Measurements from ENCODE around the gene TMTC1. TPM values are rescaled to one million over a fixed set of nuclear protein-coding genes. Genes with fewer than 3 reads are reported as not detected.

The TMTC1 gene
- total RNA-seq, 1 experiment from 2014 or later, result 4.8 TPM

GRCh38 chr12:29662734-29663323 is 120.9 kb downstream of the TMTC1 start:
- Histone ChIP-seq H3K79me2 (ENCODE audit: low read depth) (no peaks in the 10 kb centered on the region), H3K27me3 (ENCODE audit: insufficient read depth, low read depth) (no peaks in the 10 kb centered on the region), H3K4me1 (replicated peaks; ENCODE audit: insufficient read depth) (no peaks in the 10 kb centered on the region), H2AFZ (no peak overlapping the region), H3K4me3 (no peak overlapping the region), H3K4me2 (no peak overlapping the region), H3K27ac (no peak overlapping the region), H4K20me1 (ENCODE audit: insufficient read depth) (no peaks in the 10 kb centered on the region), H3F3A (ENCODE audit: insufficient read depth, low read depth) (no peaks in the 10 kb centered on the region), H3K9me2 (ENCODE audit: insufficient read depth) (no peaks in the 10 kb centered on the region), H3K9me3 (ENCODE audit: insufficient read depth, low read depth) (no peaks in the 10 kb centered on the region), H3K36me3 (ENCODE audit: low read depth) (no peaks in the 10 kb centered on the region)
- ChIA-PET CTCF (no interaction called here), POLR2A (ENCODE audit: unreplicated experiment) (no interaction called here)
- intact Hi-C loops (cut with micrococcal nuclease; ENCODE audit: unreplicated experiment), result no loop called here
- no peak for DNase-seq
- TF ChIP-seq CTCF (conservative IDR thresholded peaks at IDR 0.05) (no peak), EZH2 (IDR thresholded peaks at IDR 0.05; ENCODE audit: low read depth) (no peak)
- BruUV-seq (replicated peaks), result no TSS peak

GRCh38 chr12:29660847-29661246 is 122.9 kb downstream of the TMTC1 start:
- Histone ChIP-seq H3K9me2 (ENCODE audit: insufficient read depth) (no peaks in the 10 kb centered on the region), H3K27me3 (ENCODE audit: insufficient read depth, low read depth) (no peaks in the 10 kb centered on the region), H3K27ac (no peak overlapping the region), H3K4me3 (no peak overlapping the region), H3K4me2 (no peak overlapping the region), H3K4me1 (replicated peaks; ENCODE audit: insufficient read depth) (no peaks in the 10 kb centered on the region), H3F3A (ENCODE audit: insufficient read depth, low read depth) (no peaks in the 10 kb centered on the region), H3K9me3 (ENCODE audit: insufficient read depth, low read depth) (no peaks in the 10 kb centered on the region), H4K20me1 (ENCODE audit: insufficient read depth) (no peaks in the 10 kb centered on the region), H3K36me3 (ENCODE audit: low read depth) (no peaks in the 10 kb centered on the region), H3K79me2 (ENCODE audit: low read depth) (no peaks in the 10 kb centered on the region), H2AFZ (no peak overlapping the region)
- DNase-seq, result no peak
- ChIA-PET POLR2A (ENCODE audit: unreplicated experiment) (interaction anchor here (0.6 kb wide), 1 partner anchor 122 kb away, joined by 4 read pairs; no protein-coding TSS in a partner anchor), CTCF (no interaction called here)
- intact Hi-C loops (cut with micrococcal nuclease; ENCODE audit: unreplicated experiment), result no loop called here
- TF ChIP-seq CTCF (conservative IDR thresholded peaks at IDR 0.05), result no peak
- no TSS peak for BruUV-seq (replicated peaks)

DNA sequence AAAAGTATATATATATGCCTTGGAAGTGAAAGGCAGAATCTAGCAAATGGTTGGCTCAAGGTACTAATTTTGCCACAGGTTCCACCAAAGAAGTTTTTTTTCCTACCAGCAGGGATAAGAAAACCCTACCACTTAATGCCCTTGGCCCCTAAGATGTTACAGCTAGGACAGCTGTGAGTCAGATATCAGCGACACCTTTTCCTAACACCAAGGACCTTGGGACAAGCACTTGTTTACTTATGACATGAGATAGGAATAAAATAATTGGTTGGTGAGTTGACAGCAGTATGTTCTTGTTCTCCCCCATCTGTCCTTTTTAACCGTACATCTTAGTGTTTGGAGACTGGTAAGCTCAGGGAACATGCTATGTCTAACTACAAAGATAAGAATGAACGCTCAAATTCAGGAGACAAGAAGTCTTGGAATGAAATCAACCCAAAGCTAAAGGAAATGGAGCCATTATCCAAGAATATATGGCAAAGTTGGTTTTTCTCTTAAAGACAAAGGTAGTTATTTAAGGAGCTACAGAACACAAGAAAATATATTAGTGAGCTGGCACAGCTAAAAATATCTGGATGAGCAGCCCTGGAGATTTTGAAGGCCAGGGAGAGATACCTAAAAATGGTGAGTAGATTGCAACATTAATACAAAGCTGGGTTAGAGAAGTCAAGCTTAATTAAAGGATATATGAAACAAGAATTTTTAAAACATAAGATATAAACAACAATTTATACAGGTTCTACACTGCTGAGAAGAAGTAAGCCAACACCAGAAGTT is 126.8 kb downstream of the TMTC1 start:
- no TSS peak for BruUV-seq (replicated peaks)
- H3K79me2 ChIP-seq (ENCODE audit: low read depth), result no peaks in the 10 kb centered on the region
- no peak for DNase-seq
- H2AFZ ChIP-seq, result no peak overlapping the region
- intact Hi-C loops (cut with micrococcal nuclease; ENCODE audit: unreplicated experiment), result no loop called here
- POLR2A ChIA-PET (ENCODE audit: unreplicated experiment), result interaction anchor here (0.6 kb wide), 1 partner anchor 1049 kb away, joined by 3 read pairs; no protein-coding TSS in a partner anchor
- H3K4me2 ChIP-seq, result no peak overlapping the region
- TF ChIP-seq CTCF (conservative IDR thresholded peaks at IDR 0.05), result no peak
- TF ChIP-seq EZH2 (IDR thresholded peaks at IDR 0.05; ENCODE audit: low read depth), result no peak
- no peak overlapping the region for H3K27ac ChIP-seq
- no peak overlapping the region for H3K4me3 ChIP-seq
- no peaks in the 10 kb centered on the region for H3K9me3 ChIP-seq (ENCODE audit: insufficient read depth, low read depth)
- H3K36me3 ChIP-seq (ENCODE audit: low read depth), result no peaks in the 10 kb centered on the region
- no peaks in the 10 kb centered on the region for H3K4me1 ChIP-seq (replicated peaks; ENCODE audit: insufficient read depth)
- H3K27me3 ChIP-seq (ENCODE audit: insufficient read depth, low read depth), result no peaks in the 10 kb centered on the region
- no peaks in the 10 kb centered on the region for H3K9me2 ChIP-seq (ENCODE audit: insufficient read depth)
- no peaks in the 10 kb centered on the region for H4K20me1 ChIP-seq (ENCODE audit: insufficient read depth)
- CTCF ChIA-PET, result no interaction called here
- no peaks in the 10 kb centered on the region for H3F3A ChIP-seq (ENCODE audit: insufficient read depth, low read depth)
